HG03066 (cell line): Measurements from ENCODE around the gene ABCB4.

Experiments used
- ATAC-seq: cut with Tn5 transposase; IDR thresholded peaks from one replicate; pipeline ENCODE4 v1.9.1; 2021; ENCODE audit warnings: low read depth; ENCODE audit not compliant: unreplicated experiment

Gene ABCB4

GRCh38 chr7:87427288-87427687 is 48.2 kb downstream of the ABCB4 start:
- no peak for ATAC-seq

GRCh38 chr7:87426160-87426559 is 49.3 kb downstream of the ABCB4 start:
- peak; percentile 82 for ATAC-seq

GRCh38 chr7:87424075-87424474 is 51.4 kb downstream of the ABCB4 start:
- no peak for ATAC-seq

GRCh38 chr7:87420173-87420572 is 55.3 kb downstream of the ABCB4 start:
- ATAC-seq = no peak

- peak; percentile 86 for ATAC-seq
Measured at GRCh38 chr7:87416682-87417587, 58.5 kb downstream of the ABCB4 start.

GRCh38 chr7:87414794-87415188 is 60.7 kb downstream of the ABCB4 start:
- ATAC-seq = no peak

GRCh38 chr7:87413951-87414793 is 61.3 kb downstream of the ABCB4 start:
- ATAC-seq = no peak

GRCh38 chr7:87413029-87413428 is 62.5 kb downstream of the ABCB4 start:
- no peak for ATAC-seq

- no peak for ATAC-seq
Measured at GRCh38 chr7:87411186-87411585, 64.3 kb downstream of the ABCB4 start.

- no peak for ATAC-seq
Measured at GRCh38 chr7:87404674-87405073, 70.8 kb downstream of the ABCB4 start.

- ATAC-seq = no peak
Measured at GRCh38 chr7:87398446-87398845, 77.0 kb downstream of the ABCB4 start.

- ATAC-seq = no peak
Measured at GRCh38 chr7:87395442-87396020, 79.9 kb downstream of the ABCB4 start.

GRCh38 chr7:87391020-87391701 is 84.3 kb downstream of the ABCB4 start:
- ATAC-seq = no peak

GRCh38 chr7:87380905-87381304 is 94.6 kb downstream of the ABCB4 start:
- no peak for ATAC-seq

- no peak for ATAC-seq
Measured at GRCh38 chr7:87375662-87376435, 99.6 kb downstream of the ABCB4 start.

- ATAC-seq = no peak
Measured at GRCh38 chr7:87370660-87371180, 104.8 kb downstream of the ABCB4 start.

GRCh38 chr7:87369216-87369615 is 106.3 kb downstream of the ABCB4 start:
- ATAC-seq = no peak

GRCh38 chr7:87364246-87364645 is 111.2 kb downstream of the ABCB4 start:
- ATAC-seq = no peak

GRCh38 chr7:87363342-87363741 is 112.1 kb downstream of the ABCB4 start:
- ATAC-seq = no peak

- no peak for ATAC-seq
Measured at GRCh38 chr7:87361320-87361719, 114.2 kb downstream of the ABCB4 start.
